ENCODE data around the gene PRICKLE4.

DNA sequence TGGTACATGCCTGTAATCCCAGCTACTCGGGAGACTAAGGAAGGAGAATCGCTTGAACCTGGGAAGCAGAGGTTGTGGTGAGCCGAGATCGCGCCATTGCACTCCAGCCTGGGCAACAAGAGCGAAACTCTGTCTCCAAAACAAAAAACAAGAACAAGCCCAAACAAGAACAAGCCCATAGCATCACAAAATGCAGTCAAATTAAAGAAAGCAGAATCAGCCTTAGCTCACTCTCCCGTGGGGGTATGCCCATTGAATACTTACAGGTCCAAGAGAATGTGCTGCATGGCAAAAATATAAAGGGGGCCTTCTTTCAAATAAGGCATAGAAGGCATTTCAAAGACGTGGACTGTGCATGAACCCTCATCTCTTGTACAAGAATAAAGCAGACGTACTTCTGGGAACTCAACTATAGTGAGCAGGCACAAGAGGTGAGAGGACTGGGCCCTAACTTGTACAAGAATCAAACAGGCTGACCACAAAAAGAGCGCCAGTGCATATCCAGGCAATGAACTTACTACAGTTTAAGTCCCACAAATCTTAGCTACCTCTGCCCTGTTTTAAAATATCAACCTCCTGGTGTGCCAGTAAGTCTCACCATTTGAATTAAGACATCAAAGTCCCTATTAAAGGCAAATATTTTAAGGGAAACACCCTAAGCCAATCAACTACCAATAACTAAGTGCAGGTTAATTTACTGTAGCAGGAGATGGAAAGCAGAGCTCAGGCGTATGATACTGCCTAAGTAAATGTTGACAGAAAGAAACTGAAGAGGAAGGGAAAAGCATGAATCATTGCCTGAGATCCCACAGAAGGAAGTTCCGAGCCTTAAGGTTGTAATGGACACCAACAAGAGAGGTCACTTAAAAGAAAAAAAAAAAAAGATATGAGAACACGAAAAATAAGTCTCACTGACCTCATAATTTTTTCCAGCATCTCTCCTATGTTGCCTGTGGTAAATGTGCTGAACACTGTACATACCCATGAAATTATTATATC, 44.3 kb downstream of the PRICKLE4 start:
- TF ChIP-seq CTCF (IDR thresholded peaks at IDR 0.05; ENCODE audit: control extremely low read depth in 1 of 3, insufficient read depth in 1 of 3, low read depth in 1 of 3, low read length in 3 of 3), result no peak
- no peak for TF ChIP-seq POLR2A (IDR thresholded peaks at IDR 0.05; ENCODE audit: control extremely low read depth in 1 of 2, low read depth in 2 of 2, low read length in 2 of 2)
- no peak for TF ChIP-seq SUZ12 (IDR thresholded peaks at IDR 0.05; ENCODE audit: low read length)
- no peak for TF ChIP-seq SP1 (IDR thresholded peaks at IDR 0.05; ENCODE audit: low read depth, low read length)
- TF ChIP-seq SIN3A (conservative IDR thresholded peaks at IDR 0.05 in 1 of 2, IDR thresholded peaks at IDR 0.05 in 1 of 2; ENCODE audit: low read depth in 1 of 2, low read length in 2 of 2), result no peak
- no peak for TF ChIP-seq USF2 (IDR thresholded peaks at IDR 0.05; ENCODE audit: low read length)
- TF ChIP-seq TEAD4 (IDR thresholded peaks at IDR 0.05; ENCODE audit: low read depth, low read length), result no peak
- TF ChIP-seq BRCA1 (IDR thresholded peaks at IDR 0.05; ENCODE audit: low read depth, low read length), result no peak
